ENCODE results near the gene MYL12A.

The MYL12A gene

GRCh38 chr18:3225588-3225987 lies 22.0 kb upstream of the MYL12A start:
- no peak for DNase-seq

GRCh38 chr18:3226048-3226447 lies 21.6 kb upstream of the MYL12A start:
- DNase-seq = no peak

- no peak for DNase-seq
Observed at GRCh38 chr18:3230401-3231334, 16.9 kb upstream of the MYL12A start.

GRCh38 chr18:3233004-3233403 lies 14.6 kb upstream of the MYL12A start:
- no peak for DNase-seq

- no peak for DNase-seq
Observed at GRCh38 chr18:3233433-3234168, 14.0 kb upstream of the MYL12A start.

GRCh38 chr18:3234457-3234856 lies 13.1 kb upstream of the MYL12A start:
- DNase-seq = no peak

- DNase-seq = no peak
Observed at GRCh38 chr18:3235846-3236245, 11.8 kb upstream of the MYL12A start.

- DNase-seq = no peak
Observed at GRCh38 chr18:3236470-3236869, 11.1 kb upstream of the MYL12A start.

- DNase-seq = no peak
Observed at GRCh38 chr18:3238742-3239141, 8.9 kb upstream of the MYL12A start.

GRCh38 chr18:3245185-3245564 lies 2.4 kb upstream of the MYL12A start:
- DNase-seq = no peak

GRCh38 chr18:3245853-3246634 lies 1.6 kb upstream of the MYL12A start:
- DNase-seq = peak; percentile 88

GRCh38 chr18:3246635-3247239 lies 864 bp upstream of the MYL12A start:
- no peak for DNase-seq

GRCh38 chr18:3248062-3248657 lies 559 bp downstream of the MYL12A start:
- DNase-seq = no peak

GRCh38 chr18:3248658-3249359 lies 1.2 kb downstream of the MYL12A start:
- no peak for DNase-seq

- DNase-seq = no peak
Observed at GRCh38 chr18:3250237-3251107, 2.9 kb downstream of the MYL12A start.

- DNase-seq = no peak
Observed at GRCh38 chr18:3251249-3251962, 3.8 kb downstream of the MYL12A start.

GRCh38 chr18:3251963-3252277 lies 4.3 kb downstream of the MYL12A start:
- DNase-seq = no peak

GRCh38 chr18:3252843-3253242 lies 5.2 kb downstream of the MYL12A start:
- no peak for DNase-seq

- DNase-seq = no peak
Observed at GRCh38 chr18:3254725-3255124, 7.1 kb downstream of the MYL12A start.

GRCh38 chr18:3255611-3256165 lies 8.1 kb downstream of the MYL12A start:
- DNase-seq = no peak
